NCI-H1930 (cell line): ENCODE results near the gene CKAP2.
A peak's percentile ranks its signal among the peaks of the same experiment; 100 is the strongest.
"Not testable (repeated sequence)": the region's sequence is repeated elsewhere in the genome, so short reads cannot be mapped to it uniquely, and the experiment has no call there.

Experiments
- DNase-seq, 2 experiments: peaks; one replicate each; lab custom pipeline; 2025; lab: John Stamatoyannopoulos, UW

The CKAP2 gene

GRCh38 chr13:52454820-52455676 is at the start of gene CKAP2:
TSS of gene CKAP2 (plus strand) at chr13:52455478. CDS start at chr13:52455557, 79 bp downstream.
- DNase-seq, result peak; percentile 95 to 96

GRCh38 chr13:52405767-52406494 is 49.3 kb upstream of the CKAP2 start, which contains the start of gene THSD1:
TSS of gene THSD1 (minus strand) at chr13:52406172. CDS start at chr13:52402600, 3,572 bp downstream.
- DNase-seq, result peak; percentile 20 to 26

- no peak for DNase-seq
These were observed 48.6 kb upstream of the CKAP2 start for GRCh38 chr13:52406629-52407028.

GRCh38 chr13:52407436-52407835 is 47.8 kb upstream of the CKAP2 start:
- DNase-seq, result not testable (repeated sequence)

- DNase-seq, result not testable (repeated sequence)
These were observed 47.1 kb upstream of the CKAP2 start for GRCh38 chr13:52408071-52408658.

- DNase-seq, result no peak
These were observed 43.6 kb upstream of the CKAP2 start for GRCh38 chr13:52411629-52412028.

GRCh38 chr13:52412128-52412527 is 43.1 kb upstream of the CKAP2 start:
- no peak for DNase-seq

GRCh38 chr13:52414051-52414450 is 41.2 kb upstream of the CKAP2 start:
- no peak for DNase-seq

GRCh38 chr13:52414963-52415362 is 40.3 kb upstream of the CKAP2 start:
- no peak for DNase-seq

- DNase-seq, result no peak
These were observed 36.2 kb upstream of the CKAP2 start for GRCh38 chr13:52419080-52419479.

- no peak for DNase-seq
These were observed 34.1 kb upstream of the CKAP2 start for GRCh38 chr13:52421216-52421615.

GRCh38 chr13:52428295-52428694 is 27.0 kb upstream of the CKAP2 start:
- DNase-seq, result no peak

GRCh38 chr13:52432456-52432855 is 22.8 kb upstream of the CKAP2 start:
- no peak for DNase-seq

GRCh38 chr13:52446265-52446664 is 9.0 kb upstream of the CKAP2 start:
- DNase-seq, result no peak

- DNase-seq, result no peak
These were observed 7.9 kb upstream of the CKAP2 start for GRCh38 chr13:52447354-52447753.

GRCh38 chr13:52447815-52448552 is 7.3 kb upstream of the CKAP2 start:
- DNase-seq, result no peak

GRCh38 chr13:52449331-52450011 is 5.8 kb upstream of the CKAP2 start:
- no peak for DNase-seq

GRCh38 chr13:52450012-52450792 is 5.1 kb upstream of the CKAP2 start, which contains the start of gene VPS36:
TSS of gene VPS36 (minus strand) at chr13:52450634. CDS start at chr13:52450594, 40 bp downstream.
- DNase-seq, result peak; percentile 92 to 98

GRCh38 chr13:52450793-52451116 is 4.5 kb upstream of the CKAP2 start:
- no peak for DNase-seq

- DNase-seq, result no peak
These were observed 4.0 kb upstream of the CKAP2 start for GRCh38 chr13:52451135-52451804.
